Panc1 (cell line): Measurements from ENCODE around the gene EHBP1. TPM values are rescaled to one million over a fixed set of nuclear protein-coding genes. Genes with fewer than 3 reads are reported as not detected.
"Not testable (repeated sequence)": the region's sequence is repeated elsewhere in the genome, so short reads cannot be mapped to it uniquely, and the experiment has no call there.

ENCODE experiments used
- ATAC-seq: fragments of 200-7000 bp; cut with Tn5 transposase; 2 replicates; pipeline ENCODE4 v1.9.1; 2020; ENCODE audit warnings: mild to moderate bottlenecking, moderate library complexity
- BruUV-seq: library from RNA; stranded (reverse); fragments of 400-500 nt; replicated peaks from 2 replicates; lab custom pipeline; 2021; lab: Mats Ljungman, UMichigan
- CTCF ChIA-PET: fragments of 300-600 bp; sonication (Branson Sonifier 250); formaldehyde crosslinking; loops from one replicate; lab custom pipeline; 2022; ENCODE audit warnings: antibody characterized with exemption; lab: Charles Lee
- POLR2A ChIA-PET: fragments of 300-600 bp; sonication (Branson Sonifier 250); formaldehyde crosslinking; loops from one replicate; lab custom pipeline; 2022; ENCODE audit warnings: antibody characterized with exemption; lab: Charles Lee
- DNase-seq: peaks from one replicate; pipeline ENCODE4 v3.0.0-alpha.2; 2010; ENCODE audit warnings: low read depth, low spot score
- H3K27ac ChIP-seq: 2 replicates; pipeline ENCODE4 v1.5.1; 2011; ENCODE audit warnings: mild to moderate bottlenecking, low read length, inconsistent platforms
- H3K27me3 ChIP-seq: fragments of 200-500 bp; sonication (Bioruptor generic); 2 replicates; pipeline ENCODE4 v1.6.0; 2014; ENCODE audit warnings: low read length, inconsistent platforms; ENCODE audit not compliant: control insufficient read depth, insufficient read depth
- H3K36me3 ChIP-seq: fragments of 200-500 bp; sonication (Bioruptor generic); 2 replicates; pipeline ENCODE4 v1.5.1; 2014; ENCODE audit warnings: inconsistent platforms, mild to moderate bottlenecking, low read length, moderate library complexity; ENCODE audit not compliant: control insufficient read depth, insufficient read depth
- H3K4me1 ChIP-seq: 2 replicates; pipeline ENCODE4 v1.5.1; 2011; ENCODE audit warnings: inconsistent platforms, mild to moderate bottlenecking, low read length, moderate library complexity; ENCODE audit not compliant: control insufficient read depth, insufficient read depth
- H3K4me3 ChIP-seq, 2 experiments: 2 replicates each; pipeline ENCODE4 v1.5.1; 2011 to 2012; ENCODE audit warnings: low read depth in 2 of 2, low read length in 2 of 2, mild to moderate bottlenecking in 2 of 2, inconsistent platforms in 1 of 2, moderate library complexity in 1 of 2
- H3K9me3 ChIP-seq: fragments of 200-500 bp; sonication (Bioruptor generic); 2 replicates; pipeline ENCODE4 v1.5.1; 2014; ENCODE audit warnings: low read depth, mild to moderate bottlenecking, inconsistent platforms, low read length, moderate library complexity; ENCODE audit not compliant: control insufficient read depth, insufficient read depth
- CTCF ChIP-seq: fragments of 450-650 bp; IDR thresholded peaks from 2 replicates; pipeline ENCODE4 v1.5.1; 2017; ENCODE audit warnings: mild to moderate bottlenecking
- POLR2AphosphoS5 ChIP-seq: IDR thresholded peaks from 2 replicates; pipeline ENCODE4 v1.6.1; 2012; ENCODE audit warnings: mild to moderate bottlenecking, low read depth, low read length, moderate library complexity
- REST ChIP-seq, 2 experiments: IDR thresholded peaks; 2 replicates each; pipeline ENCODE4 v1.6.1; 2011 to 2012; ENCODE audit warnings: low read depth in 2 of 2, control low read depth in 1 of 2, low read length in 1 of 2, mild to moderate bottlenecking in 1 of 2, moderate library complexity in 1 of 2; ENCODE audit not compliant: insufficient read depth in 1 of 2
- SIN3A ChIP-seq: IDR thresholded peaks from 2 replicates; pipeline ENCODE4 v1.6.1; 2012; ENCODE audit warnings: low read depth, mild to moderate bottlenecking, low read length, moderate library complexity, borderline replicate concordance; ENCODE audit not compliant: insufficient read depth
- TCF7L2 ChIP-seq: IDR thresholded peaks from 2 replicates; pipeline ENCODE4 v1.6.1; 2011; ENCODE audit warnings: mild to moderate bottlenecking, low read depth, low read length, inconsistent platforms
- in situ Hi-C: cut with HindIII; loops from 2 replicates; pipeline ENCODE4 v1.10.0; 2016; ENCODE audit warnings: low sequenced_read_pairs, low pct_unique_long_range_greater_than_20kb
- intact Hi-C: fragments of 100-400 bp; cut with micrococcal nuclease; formaldehyde crosslinking; loops from one replicate; pipeline ENCODE4 v1.10.0; 2022; ENCODE audit not compliant: unreplicated experiment
- total RNA-seq: library from RNA; stranded (reverse); gene quantifications from one replicate; pipeline ENCODE4 v1.2.1, GENCODE V29; 2021; ENCODE audit not compliant: unreplicated experiment

The EHBP1 gene
- total RNA-seq, 1 experiment from 2014 or later = 46.1 TPM

- in situ Hi-C loops (no loop called here), intact Hi-C loops (no loop called here)
- BruUV-seq = no TSS peak
- Histone ChIP-seq H3K9me3 (no peaks in the 10 kb centered on the region), H3K36me3 (no peaks in the 10 kb centered on the region), H3K27ac (no peak overlapping the region), H3K27me3 (peaks cover 4% of the 10 kb centered on the region; the same call in 1 of the 2 replicates), H3K4me1 (no peaks in the 10 kb centered on the region), H3K4me3 (no peak overlapping the region)
- TF ChIP-seq POLR2AphosphoS5 (no peak), CTCF (0 out of 2 replicates have a peak, but pooled peaks have one; percentile 9), SIN3A (no peak), REST (IDR thresholded peaks at IDR 0.05; ENCODE audit: insufficient read depth in 1 of 2, low read depth in 2 of 2, low read length in 1 of 2) (no peak)
- DNase-seq = no peak
- ATAC-seq = no peak
- ChIA-PET POLR2A (no interaction called here), CTCF (no interaction called here)
These were observed 366.2 kb downstream of the EHBP1 start for GRCh38 chr2:63071664-63072063.

- BruUV-seq = no TSS peak
- ATAC-seq (no peak), DNase-seq (no peak)
- Histone ChIP-seq H3K27ac (no peak overlapping the region), H3K9me3 (no peaks in the 10 kb centered on the region), H3K36me3 (no peaks in the 10 kb centered on the region), H3K4me1 (no peaks in the 10 kb centered on the region), H3K27me3 (no peaks in the 10 kb centered on the region; the same call in 1 of the 2 replicates), H3K4me3 (no peak overlapping the region)
- intact Hi-C loops (no loop called here), in situ Hi-C loops (no loop called here)
- ChIA-PET POLR2A (no interaction called here), CTCF (no interaction called here)
- no peak for TF ChIP-seq POLR2AphosphoS5
- TF ChIP-seq SIN3A = no peak
- no peak for TF ChIP-seq REST (IDR thresholded peaks at IDR 0.05; ENCODE audit: insufficient read depth in 1 of 2, low read depth in 2 of 2, low read length in 1 of 2)
- TF ChIP-seq TCF7L2 = no peak
- no peak for TF ChIP-seq CTCF
These were observed 368.5 kb downstream of the EHBP1 start for GRCh38 chr2:63073994-63074393.

- H3K9me3 ChIP-seq, in situ Hi-C loops, H3K4me3 ChIP-seq, POLR2A ChIA-PET, BruUV-seq, ATAC-seq, H3K36me3 ChIP-seq, CTCF ChIA-PET, H3K27ac ChIP-seq, DNase-seq, intact Hi-C loops, H3K4me1 ChIP-seq, H3K27me3 ChIP-seq: not testable (repeated sequence)
These were observed 368.9 kb downstream of the EHBP1 start for GRCh38 chr2:63074399-63074798.
